PC-9 (cell line): Measurements from ENCODE around the gene WFDC5.

ENCODE experiments used
- EZH2 ChIP-seq: fragments of 200-600 bp; sonication (generic); IDR thresholded peaks from 2 replicates; pipeline ENCODE4 v1.8.0; 2017; ENCODE audit warnings: antibody characterized with exemption, low read depth
- TF ChIP-seq, protein P1 (sequence below): fragments of 200-600 bp; sonication (generic); conservative IDR thresholded peaks from 2 replicates; pipeline ENCODE4 v1.6.1; 2017; ENCODE audit warnings: mixed run types, antibody characterized with exemption, mild to moderate bottlenecking, moderate library complexity

GRCh38 chr20:45115829-45116228 is 855 bp upstream of the WFDC5 start:
- TF ChIP-seq, protein P1, sequence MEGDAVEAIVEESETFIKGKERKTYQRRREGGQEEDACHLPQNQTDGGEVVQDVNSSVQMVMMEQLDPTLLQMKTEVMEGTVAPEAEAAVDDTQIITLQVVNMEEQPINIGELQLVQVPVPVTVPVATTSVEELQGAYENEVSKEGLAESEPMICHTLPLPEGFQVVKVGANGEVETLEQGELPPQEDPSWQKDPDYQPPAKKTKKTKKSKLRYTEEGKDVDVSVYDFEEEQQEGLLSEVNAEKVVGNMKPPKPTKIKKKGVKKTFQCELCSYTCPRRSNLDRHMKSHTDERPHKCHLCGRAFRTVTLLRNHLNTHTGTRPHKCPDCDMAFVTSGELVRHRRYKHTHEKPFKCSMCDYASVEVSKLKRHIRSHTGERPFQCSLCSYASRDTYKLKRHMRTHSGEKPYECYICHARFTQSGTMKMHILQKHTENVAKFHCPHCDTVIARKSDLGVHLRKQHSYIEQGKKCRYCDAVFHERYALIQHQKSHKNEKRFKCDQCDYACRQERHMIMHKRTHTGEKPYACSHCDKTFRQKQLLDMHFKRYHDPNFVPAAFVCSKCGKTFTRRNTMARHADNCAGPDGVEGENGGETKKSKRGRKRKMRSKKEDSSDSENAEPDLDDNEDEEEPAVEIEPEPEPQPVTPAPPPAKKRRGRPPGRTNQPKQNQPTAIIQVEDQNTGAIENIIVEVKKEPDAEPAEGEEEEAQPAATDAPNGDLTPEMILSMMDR, result no peak
- no peak for TF ChIP-seq EZH2
